HepG2 (cell line): ENCODE measurements around the gene ZNF155. TPM values are rescaled to one million over a fixed set of nuclear protein-coding genes. Genes with fewer than 3 reads are reported as not detected.
A peak's percentile ranks its signal among the peaks of the same experiment; 100 is the strongest.

Experiments used
- KDM6A ChIP-seq: IDR thresholded peaks from 2 replicates; pipeline ENCODE4 v1.6.1; 2016; ENCODE audit warnings: low read depth
- LCORL ChIP-seq, 2 experiments: fragments of 450-650 bp in 1 of 2; sonication (generic) in 1 of 2; formaldehyde crosslinking in 1 of 2; IDR thresholded peaks; 2 replicates each; pipeline versions ENCODE4 v1.5.0 to v1.6.1; 2017 to 2020; ENCODE audit warnings: antibody characterized with exemption in 1 of 2, missing genetic modification reagents in 1 of 2
- POLR2AphosphoS5 ChIP-seq: IDR thresholded peaks from 2 replicates; pipeline ENCODE4 v1.6.1; 2012; ENCODE audit warnings: low read depth, low read length
- REL ChIP-seq: sonication (generic); formaldehyde crosslinking; conservative IDR thresholded peaks from 2 replicates; pipeline ENCODE4 v1.8.0; 2022; ENCODE audit warnings: mild to moderate bottlenecking, missing genetic modification reagents, moderate library complexity
- SOX13 ChIP-seq, 3 experiments: fragments of 450-650 bp in 1 of 3; sonication (generic) in 1 of 3; formaldehyde crosslinking in 1 of 3; IDR thresholded peaks in 2 of 3; conservative IDR thresholded peaks in 1 of 3; 2 replicates each; pipeline versions ENCODE4 v1.5.0 to v1.6.1; 2016 to 2020; ENCODE audit warnings: antibody characterized with exemption in 1 of 3, mild to moderate bottlenecking in 1 of 3, missing compliant biosample characterization in 1 of 3, missing genetic modification reagents in 1 of 3, moderate library complexity in 1 of 3
- TCF7 ChIP-seq: sonication (generic); IDR thresholded peaks from 2 replicates; pipeline ENCODE4 v1.6.1; 2016; ENCODE audit warnings: antibody characterized with exemption, low read depth
- THYN1 ChIP-seq: sonication (generic); formaldehyde crosslinking; IDR thresholded peaks from 2 replicates; pipeline ENCODE4 v1.8.1; 2023; ENCODE audit warnings: low read depth, mild to moderate bottlenecking, moderate library complexity, missing genetic modification reagents, borderline replicate concordance
- ZNF607 ChIP-seq: sonication (generic); formaldehyde crosslinking; IDR thresholded peaks from 2 replicates; pipeline ENCODE4 v1.5.1; 2020; ENCODE audit warnings: missing genetic modification reagents, mild to moderate bottlenecking, borderline replicate concordance
- ZSCAN22 ChIP-seq: sonication (generic); formaldehyde crosslinking; IDR thresholded peaks from 2 replicates; pipeline ENCODE4 v1.4.0; 2020; ENCODE audit warnings: mild to moderate bottlenecking, missing genetic modification reagents
- polyA plus RNA-seq, 8 experiments: library from polyadenylated mRNA; depleted of rRNA in 3 of 8; stranded (reverse) in 7 of 8; unstranded in 1 of 8; fragments of >200 nt; fragmentation: Illumina TruSeq in 4 of 8; extraction: Trizol in 4 of 8; gene quantifications; 2 replicates each; pipeline versions ENCODE4 v1.2.1 to v1.2.3, GENCODE V29; 2011 to 2016; ENCODE audit warnings: low read depth in 4 of 8, missing spikeins in 1 of 8, mixed read lengths in 1 of 8; ENCODE audit not compliant: insufficient read depth in 1 of 8
- total RNA-seq, 5 experiments: library from RNA; depleted of rRNA; stranded (reverse); fragments of >200 nt; fragmentation: Illumina TruSeq; extraction: Trizol; gene quantifications; 2 replicates each; pipeline ENCODE4 v1.2.3, GENCODE V29; 2016; ENCODE audit warnings: low read depth in 1 of 5
- TF ChIP-seq, protein P1 (sequence below): sonication (generic); formaldehyde crosslinking; IDR thresholded peaks from 2 replicates; pipeline ENCODE4 v1.5.0; 2020; ENCODE audit warnings: mild to moderate bottlenecking, missing genetic modification reagents, borderline replicate concordance

ZNF155 gene
- total and polyA plus RNA-seq, 2 of the 13 experiments (the other 11 are each of a cell fraction or from before 2014, with no cell fraction given), result 2.5 to 3.6 TPM

DNA sequence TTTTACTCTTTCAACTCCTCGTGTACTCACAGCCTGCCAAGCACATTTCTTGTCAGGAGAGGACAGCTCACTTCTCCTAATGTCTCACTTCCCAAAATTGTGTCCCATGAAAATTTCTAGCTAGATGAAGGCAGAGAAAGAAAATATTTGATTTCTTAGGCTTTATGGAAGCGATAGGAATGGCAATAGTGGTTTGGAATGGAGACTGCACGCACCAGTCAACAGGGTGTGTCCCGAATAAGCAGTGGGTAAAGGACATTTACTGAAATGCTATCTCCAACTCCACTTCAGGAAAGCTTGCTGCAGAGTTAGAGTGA is 40.9 kb downstream of the ZNF155 start (continued):
- TF ChIP-seq, protein P1, sequence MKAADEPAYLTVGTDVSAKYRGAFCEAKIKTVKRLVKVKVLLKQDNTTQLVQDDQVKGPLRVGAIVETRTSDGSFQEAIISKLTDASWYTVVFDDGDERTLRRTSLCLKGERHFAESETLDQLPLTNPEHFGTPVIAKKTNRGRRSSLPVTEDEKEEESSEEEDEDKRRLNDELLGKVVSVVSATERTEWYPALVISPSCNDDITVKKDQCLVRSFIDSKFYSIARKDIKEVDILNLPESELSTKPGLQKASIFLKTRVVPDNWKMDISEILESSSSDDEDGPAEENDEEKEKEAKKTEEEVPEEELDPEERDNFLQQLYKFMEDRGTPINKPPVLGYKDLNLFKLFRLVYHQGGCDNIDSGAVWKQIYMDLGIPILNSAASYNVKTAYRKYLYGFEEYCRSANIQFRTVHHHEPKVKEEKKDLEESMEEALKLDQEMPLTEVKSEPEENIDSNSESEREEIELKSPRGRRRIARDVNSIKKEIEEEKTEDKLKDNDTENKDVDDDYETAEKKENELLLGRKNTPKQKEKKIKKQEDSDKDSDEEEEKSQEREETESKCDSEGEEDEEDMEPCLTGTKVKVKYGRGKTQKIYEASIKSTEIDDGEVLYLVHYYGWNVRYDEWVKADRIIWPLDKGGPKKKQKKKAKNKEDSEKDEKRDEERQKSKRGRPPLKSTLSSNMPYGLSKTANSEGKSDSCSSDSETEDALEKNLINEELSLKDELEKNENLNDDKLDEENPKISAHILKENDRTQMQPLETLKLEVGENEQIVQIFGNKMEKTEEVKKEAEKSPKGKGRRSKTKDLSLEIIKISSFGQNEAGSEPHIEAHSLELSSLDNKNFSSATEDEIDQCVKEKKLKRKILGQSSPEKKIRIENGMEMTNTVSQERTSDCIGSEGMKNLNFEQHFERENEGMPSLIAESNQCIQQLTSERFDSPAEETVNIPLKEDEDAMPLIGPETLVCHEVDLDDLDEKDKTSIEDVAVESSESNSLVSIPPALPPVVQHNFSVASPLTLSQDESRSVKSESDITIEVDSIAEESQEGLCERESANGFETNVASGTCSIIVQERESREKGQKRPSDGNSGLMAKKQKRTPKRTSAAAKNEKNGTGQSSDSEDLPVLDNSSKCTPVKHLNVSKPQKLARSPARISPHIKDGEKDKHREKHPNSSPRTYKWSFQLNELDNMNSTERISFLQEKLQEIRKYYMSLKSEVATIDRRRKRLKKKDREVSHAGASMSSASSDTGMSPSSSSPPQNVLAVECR (CRISPR knock-in tag), result no peak; the same call in 1 of the 2 replicates
- TF ChIP-seq SOX13 (IDR thresholded peaks at IDR 0.05) (no peak), SOX13 (CRISPR knock-in tag; conservative IDR thresholded peaks at IDR 0.05 in 1 of 2, IDR thresholded peaks at IDR 0.05 in 1 of 2) (0 out of 4 replicates have a peak, but pooled peaks of 1 of the 2 experiments have one; percentile 5), ZSCAN22 (no peak), TCF7 (no peak), THYN1 (CRISPR knock-in tag) (no peak), ZNF607 (CRISPR knock-in tag) (0 out of 2 replicates have a peak, but pooled peaks have one; percentile 13), REL (CRISPR knock-in tag) (no peak), KDM6A (CRISPR knock-in tag) (no peak), POLR2AphosphoS5 (peak; percentile 64; the same call in 1 of the 2 replicates), LCORL (IDR thresholded peaks at IDR 0.05) (no peak), LCORL (CRISPR knock-in tag; IDR thresholded peaks at IDR 0.05) (0 out of 2 replicates have a peak, but pooled peaks have one; percentile 50)
